Gastrocnemius medialis (tissue), 4 donors: ENCODE results near the gene AMBRA1. TPM values are rescaled to one million over a fixed set of nuclear protein-coding genes. Genes with fewer than 3 reads are reported as not detected.

Experiments
- ATAC-seq, 2 donors: fragments of 150-250 bp; one replicate each; pipeline ENCODE4 v1.9.1; 2016
- DNase-seq, 2 donors: peaks; one replicate each; pipeline ENCODE4 v3.0.0-alpha.2; 2019
- H3K27ac ChIP-seq, 4 donors: fragments of 200-600 bp; sonication (generic); 1 replicate in 1 of 4; 2 replicates in 3 of 4; pipeline ENCODE4 v1.5.1; 2016 to 2018; ENCODE audit warnings: mild to moderate bottlenecking in 2 of 4, moderate library complexity in 1 of 4
- H3K27me3 ChIP-seq, 3 donors: fragments of 200-600 bp; sonication (generic) in 2 of 3; 1 replicate in 1 of 3; 2 replicates in 2 of 3; pipeline versions ENCODE4 v1.5.1 to v1.6.0; 2016 to 2019; ENCODE audit warnings: mild to moderate bottlenecking in 1 of 3, moderate library complexity in 1 of 3
- H3K36me3 ChIP-seq, 2 donors: fragments of 200-600 bp; sonication (generic) in 1 of 2; one replicate each; pipeline ENCODE4 v1.5.1; 2017 to 2018
- H3K4me1 ChIP-seq, 2 donors: fragments of 200-600 bp; sonication (generic) in 1 of 2; one replicate each; pipeline ENCODE4 v1.5.1; 2016 to 2017; ENCODE audit warnings: mild to moderate bottlenecking in 2 of 2
- H3K4me3 ChIP-seq, 4 donors: fragments of 200-600 bp; sonication (generic) in 3 of 4; 1 replicate in 1 of 4; 2 replicates in 3 of 4; pipeline ENCODE4 v1.5.1; 2016 to 2019; ENCODE audit warnings: mild to moderate bottlenecking in 2 of 4
- H3K9me3 ChIP-seq, 3 donors: fragments of 200-600 bp; sonication (generic) in 2 of 3; 1 replicate in 1 of 3; 2 replicates in 2 of 3; pipeline ENCODE4 v1.5.1; 2016 to 2019
- CTCF ChIP-seq, 5 experiments: fragments of 450-650 bp in 3 of 5; fragments of 200-600 bp in 2 of 5; sonication (generic) in 2 of 5; IDR thresholded peaks in 4 of 5; conservative IDR thresholded peaks in 1 of 5; 1 replicate in 4 of 5; 2 replicates in 1 of 5; pipeline ENCODE4 v1.5.1; 2016 to 2019; ENCODE audit warnings: antibody characterized with exemption in 5 of 5, mild to moderate bottlenecking in 3 of 5, moderate library complexity in 3 of 5
- POLR2A ChIP-seq, 2 donors: fragments of 450-650 bp; IDR thresholded peaks; one replicate each; pipeline ENCODE4 v1.6.1; 2017; ENCODE audit warnings: antibody characterized with exemption in 2 of 2, mild to moderate bottlenecking in 2 of 2, moderate library complexity in 2 of 2
- in situ Hi-C, 4 donors: fragments of 200-750 bp; cut with MboI; loops; one replicate each; pipeline versions ENCODE4 v1.15.0 to v1.8.0; 2017; ENCODE audit warnings: low sequenced_read_pairs in 4 of 4
- intact Hi-C: fragments of 100-400 bp; cut with DNase I; formaldehyde crosslinking; loops from one replicate; pipeline ENCODE4 v1.15.1; 2023; ENCODE audit warnings: low total_unique reads
- total RNA-seq, 4 donors: library from RNA; depleted of rRNA; stranded (reverse); fragments of >200 nt; gene quantifications; one replicate each; pipeline versions ENCODE4 v1.1.0 to v1.2.3, GENCODE V29; 2016

Gene AMBRA1
- total RNA-seq, 4 donors from 2014 or later = 17.3 to 24.3 (median 20.7) TPM

- Histone ChIP-seq H3K9me3 (no peaks in the 10 kb centered on the region), H3K27ac (no peak overlapping the region), H3K4me1 (peaks cover 0 to 7% of the 10 kb centered on the region in 2 donors), H3K36me3 (peaks cover 0 to 53% of the 10 kb centered on the region in 2 donors), H3K27me3 (no peaks in the 10 kb centered on the region), H3K4me3 (no peak overlapping the region)
- no peak for ATAC-seq
- in situ Hi-C loops = no loop called here
- TF ChIP-seq CTCF (IDR thresholded peaks at IDR 0.05 in 4 of 5, conservative IDR thresholded peaks at IDR 0.05 in 1 of 5) = no peak
- TF ChIP-seq POLR2A (IDR thresholded peaks at IDR 0.05) = no peak
- intact Hi-C loops = no loop called here
- DNase-seq = no peak
Observed at GRCh38 chr11:46630237-46630636, 36.4 kb upstream of the AMBRA1 start.

DNA sequence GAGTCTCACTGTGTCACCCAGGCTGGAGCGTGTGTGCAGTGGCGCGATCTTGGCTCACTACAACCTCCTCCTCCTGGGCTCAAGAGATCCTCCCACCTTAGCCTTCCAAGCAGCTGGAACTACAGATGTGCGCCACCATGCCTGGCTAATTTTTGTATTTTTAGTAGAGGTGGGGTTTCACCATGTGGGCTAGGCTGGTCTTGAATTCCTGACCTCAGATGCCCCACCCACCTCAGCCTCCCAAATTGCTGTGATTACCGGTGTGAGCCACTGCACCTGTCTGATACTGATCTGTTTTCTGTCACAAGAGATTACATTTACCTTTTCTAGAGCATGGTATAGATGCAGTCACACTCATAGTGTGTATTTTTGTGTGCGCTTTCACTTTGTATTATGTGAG lies 35.1 kb upstream of the AMBRA1 start:
- Histone ChIP-seq H3K4me3 (no peak overlapping the region), H3K9me3 (no peaks in the 10 kb centered on the region), H3K27me3 (no peaks in the 10 kb centered on the region), H3K27ac (no peak overlapping the region), H3K36me3 (peaks cover 0 to 59% of the 10 kb centered on the region in 2 donors), H3K4me1 (peaks cover 0 to 7% of the 10 kb centered on the region in 2 donors)
- TF ChIP-seq CTCF (IDR thresholded peaks at IDR 0.05 in 4 of 5, conservative IDR thresholded peaks at IDR 0.05 in 1 of 5) (no peak), POLR2A (IDR thresholded peaks at IDR 0.05) (no peak)
- DNase-seq (no peak), ATAC-seq (no peak)
- in situ Hi-C loops (no loop called here), intact Hi-C loops (no loop called here)

GRCh38 chr11:46625406-46625805 lies 31.6 kb upstream of the AMBRA1 start:
- Histone ChIP-seq H3K27me3 (no peaks in the 10 kb centered on the region), H3K4me1 (peaks cover 0 to 7% of the 10 kb centered on the region in 2 donors), H3K9me3 (no peaks in the 10 kb centered on the region), H3K27ac (no peak overlapping the region), H3K36me3 (peaks cover 0 to 46% of the 10 kb centered on the region in 2 donors), H3K4me3 (no peak overlapping the region)
- TF ChIP-seq CTCF (IDR thresholded peaks at IDR 0.05 in 4 of 5, conservative IDR thresholded peaks at IDR 0.05 in 1 of 5) = no peak
- TF ChIP-seq POLR2A (IDR thresholded peaks at IDR 0.05) = no peak
- no peak for DNase-seq
- in situ Hi-C loops (no loop called here), intact Hi-C loops (no loop called here)
- ATAC-seq = no peak

DNA sequence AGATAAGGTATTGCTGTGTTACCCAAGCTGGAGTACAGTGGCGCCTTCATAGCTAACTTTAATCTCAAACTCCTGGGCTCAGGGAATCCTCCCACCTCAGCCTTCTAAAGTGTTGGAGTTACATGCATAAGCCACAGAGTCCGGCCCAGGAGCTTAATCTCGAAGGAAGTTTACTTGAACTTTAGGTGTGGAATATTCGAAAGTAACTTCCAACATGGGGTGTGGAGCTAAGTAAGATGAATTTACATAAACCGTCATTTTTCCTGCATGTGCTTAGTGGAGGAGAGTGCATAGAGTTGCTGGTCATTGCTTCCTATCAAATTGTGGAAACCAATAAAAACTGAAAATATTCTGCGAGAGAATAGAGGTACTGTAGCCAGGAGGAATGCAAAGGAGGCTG lies 25.0 kb upstream of the AMBRA1 start:
- DNase-seq = no peak
- peak overlapping the region in 3 of 4 donors; percentile 81 to 100 (median 86) for H3K4me3 ChIP-seq
- in situ Hi-C loops = no loop called here
- peaks cover 0 to 13% of the 10 kb centered on the region in 2 donors for H3K36me3 ChIP-seq
- intact Hi-C loops = no loop called here
- peak overlapping the region in 3 of 4 donors; percentile 92 to 99 (median 94) for H3K27ac ChIP-seq
- peaks cover 21 to 24% of the 10 kb centered on the region in 2 donors for H3K4me1 ChIP-seq
- no peaks in the 10 kb centered on the region for H3K27me3 ChIP-seq
- no peak for ATAC-seq
- no peak for TF ChIP-seq POLR2A (IDR thresholded peaks at IDR 0.05)
- no peak for TF ChIP-seq CTCF (IDR thresholded peaks at IDR 0.05 in 4 of 5, conservative IDR thresholded peaks at IDR 0.05 in 1 of 5)
- H3K9me3 ChIP-seq = no peaks in the 10 kb centered on the region

GRCh38 chr11:46617972-46618314 lies 24.1 kb upstream of the AMBRA1 start:
- TF ChIP-seq POLR2A (IDR thresholded peaks at IDR 0.05) = no peak
- no peak for TF ChIP-seq CTCF (IDR thresholded peaks at IDR 0.05 in 4 of 5, conservative IDR thresholded peaks at IDR 0.05 in 1 of 5)
- H3K27ac ChIP-seq = peak overlapping the region; percentile 92 to 99 (median 96)
- H3K4me1 ChIP-seq = peaks cover 21 to 24% of the 10 kb centered on the region in 2 donors
- ATAC-seq (no peak), DNase-seq (no peak)
- H3K27me3 ChIP-seq = no peaks in the 10 kb centered on the region
- no peaks in the 10 kb centered on the region for H3K9me3 ChIP-seq
- peaks cover 0 to 8% of the 10 kb centered on the region in 2 donors for H3K36me3 ChIP-seq
- in situ Hi-C loops (no loop called here), intact Hi-C loops (loop anchor here (1.0 to 2.0 kb wide), 3 partner anchors 24 to 225 kb away; partner anchors contain the start of gene AMBRA1)
- H3K4me3 ChIP-seq = peak overlapping the region; percentile 81 to 100 (median 93)
